Osteoblast (primary cell): ENCODE data around the gene DDOST. TPM values are rescaled to one million over a fixed set of nuclear protein-coding genes. Genes with fewer than 3 reads are reported as not detected.

ENCODE experiments used
- DNase-seq: peaks from one replicate; pipeline ENCODE4 v3.0.0; 2011; ENCODE audit warnings: low spot score, mixed read lengths; ENCODE audit not compliant: insufficient read length; ENCODE audit errors: missing footprints
- H2AFZ ChIP-seq: 2 replicates; pipeline ENCODE4 v1.6.0; 2011; ENCODE audit warnings: mild to moderate bottlenecking, low read length
- H3K27ac ChIP-seq: 2 replicates; pipeline ENCODE4 v1.5.1; 2011; ENCODE audit warnings: mild to moderate bottlenecking, low read depth, low read length, moderate library complexity
- H3K27me3 ChIP-seq: 2 replicates; pipeline ENCODE4 v1.6.0; 2012; ENCODE audit warnings: mild to moderate bottlenecking, control low read depth, inconsistent platforms, low read length, moderate library complexity; ENCODE audit not compliant: insufficient read depth
- H3K36me3 ChIP-seq: 2 replicates; pipeline ENCODE4 v1.5.1; 2011; ENCODE audit warnings: mild to moderate bottlenecking, low read length, control low read depth, moderate library complexity; ENCODE audit not compliant: insufficient read depth
- H3K4me1 ChIP-seq: 2 replicates; pipeline ENCODE4 v1.5.1; 2011; ENCODE audit warnings: mild to moderate bottlenecking, low read length, control low read depth, moderate library complexity; ENCODE audit not compliant: insufficient read depth
- H3K4me2 ChIP-seq: 2 replicates; pipeline ENCODE4 v1.6.0; 2011; ENCODE audit warnings: mild to moderate bottlenecking, low read length; ENCODE audit not compliant: insufficient read depth
- H3K4me3 ChIP-seq: fragments of 200-600 bp; sonication (generic); 3 replicates; pipeline ENCODE4 v1.5.1; 2012; ENCODE audit warnings: mild to moderate bottlenecking, low read length, inconsistent platforms; ENCODE audit not compliant: insufficient read depth
- H3K79me2 ChIP-seq: 2 replicates; pipeline ENCODE4 v1.6.0; 2012; ENCODE audit warnings: mild to moderate bottlenecking, low read length, control low read depth, inconsistent platforms; ENCODE audit not compliant: insufficient read depth
- H3K9me3 ChIP-seq: 2 replicates; pipeline ENCODE4 v1.5.1; 2011; ENCODE audit warnings: low read depth, low read length, control low read depth
- H4K20me1 ChIP-seq: 2 replicates; pipeline ENCODE4 v1.6.0; 2012; ENCODE audit warnings: mild to moderate bottlenecking, low read length, control low read depth; ENCODE audit not compliant: insufficient read depth
- total RNA-seq: library from RNA; depleted of rRNA; stranded (reverse); fragments of >200 nt; gene quantifications from 2 replicates; pipeline ENCODE4 v1.2.3, GENCODE V29; 2012
- TF ChIP-seq, protein P1 (sequence below): IDR thresholded peaks from 2 replicates; pipeline ENCODE4 v1.5.1; 2011; ENCODE audit warnings: mild to moderate bottlenecking, low read depth, low read length, moderate library complexity; ENCODE audit errors: extremely low read depth

Gene DDOST
- total RNA-seq, 1 donor: 291 TPM

GRCh38 chr1:20684651-20685050, 23.5 kb upstream of the DDOST start:
- Histone ChIP-seq H3K79me2 (no peaks in the 10 kb centered on the region), H3K27ac (no peak overlapping the region), H3K4me2 (no peak overlapping the region), H4K20me1 (no peaks in the 10 kb centered on the region), H3K4me3 (no peak overlapping the region), H3K9me3 (no peaks in the 10 kb centered on the region), H3K4me1 (no peaks in the 10 kb centered on the region), H2AFZ (no peak overlapping the region), H3K36me3 (no peaks in the 10 kb centered on the region), H3K27me3 (no peaks in the 10 kb centered on the region)
- TF ChIP-seq, protein P1, sequence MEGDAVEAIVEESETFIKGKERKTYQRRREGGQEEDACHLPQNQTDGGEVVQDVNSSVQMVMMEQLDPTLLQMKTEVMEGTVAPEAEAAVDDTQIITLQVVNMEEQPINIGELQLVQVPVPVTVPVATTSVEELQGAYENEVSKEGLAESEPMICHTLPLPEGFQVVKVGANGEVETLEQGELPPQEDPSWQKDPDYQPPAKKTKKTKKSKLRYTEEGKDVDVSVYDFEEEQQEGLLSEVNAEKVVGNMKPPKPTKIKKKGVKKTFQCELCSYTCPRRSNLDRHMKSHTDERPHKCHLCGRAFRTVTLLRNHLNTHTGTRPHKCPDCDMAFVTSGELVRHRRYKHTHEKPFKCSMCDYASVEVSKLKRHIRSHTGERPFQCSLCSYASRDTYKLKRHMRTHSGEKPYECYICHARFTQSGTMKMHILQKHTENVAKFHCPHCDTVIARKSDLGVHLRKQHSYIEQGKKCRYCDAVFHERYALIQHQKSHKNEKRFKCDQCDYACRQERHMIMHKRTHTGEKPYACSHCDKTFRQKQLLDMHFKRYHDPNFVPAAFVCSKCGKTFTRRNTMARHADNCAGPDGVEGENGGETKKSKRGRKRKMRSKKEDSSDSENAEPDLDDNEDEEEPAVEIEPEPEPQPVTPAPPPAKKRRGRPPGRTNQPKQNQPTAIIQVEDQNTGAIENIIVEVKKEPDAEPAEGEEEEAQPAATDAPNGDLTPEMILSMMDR: no peak
- peak; percentile 54 for DNase-seq

DNA sequence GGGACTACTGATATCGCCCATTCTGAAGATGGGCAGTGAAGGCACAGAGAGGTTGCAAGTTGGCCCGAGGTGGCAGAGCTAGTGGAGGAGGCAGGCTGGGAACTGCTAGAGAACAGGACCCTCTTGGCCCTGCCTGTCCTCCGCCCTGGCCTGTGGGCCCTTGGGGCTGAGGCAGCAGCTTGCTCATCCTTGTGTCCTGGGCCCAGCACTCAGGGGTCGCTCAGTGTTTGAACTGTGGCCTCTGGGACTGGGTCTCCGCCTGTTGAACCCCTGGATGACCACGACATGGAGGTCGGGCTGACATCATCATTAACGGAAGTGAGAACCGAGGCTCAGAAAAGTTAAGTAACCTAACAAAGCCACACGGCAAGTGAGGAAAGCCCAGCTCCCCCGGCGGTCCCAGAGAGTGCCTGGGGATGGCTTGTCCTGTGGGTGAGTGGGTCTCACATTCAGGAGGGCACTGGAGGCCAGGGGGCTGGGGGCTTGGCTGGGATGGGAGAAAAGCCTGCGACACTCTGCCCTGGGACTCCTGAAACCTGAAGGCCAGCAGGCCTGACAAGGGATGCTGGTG, 23.0 kb upstream of the DDOST start:
- DNase-seq: no peak

GRCh38 chr1:20683614-20684013, 22.4 kb upstream of the DDOST start:
- no peak overlapping the region for H3K4me3 ChIP-seq
- H3K9me3 ChIP-seq: no peaks in the 10 kb centered on the region
- H4K20me1 ChIP-seq: no peaks in the 10 kb centered on the region
- TF ChIP-seq, protein P1: no peak
- H3K27me3 ChIP-seq: no peaks in the 10 kb centered on the region
- H3K36me3 ChIP-seq: no peaks in the 10 kb centered on the region
- H3K79me2 ChIP-seq: no peaks in the 10 kb centered on the region
- DNase-seq: peak; percentile 42
- no peak overlapping the region for H3K27ac ChIP-seq
- no peak overlapping the region for H2AFZ ChIP-seq
- no peaks in the 10 kb centered on the region for H3K4me1 ChIP-seq
- H3K4me2 ChIP-seq: no peak overlapping the region

More for the DNA sequence above, 23.0 kb upstream of the DDOST start:
- Histone ChIP-seq H4K20me1 (no peaks in the 10 kb centered on the region), H3K79me2 (no peaks in the 10 kb centered on the region), H3K9me3 (no peaks in the 10 kb centered on the region), H3K4me2 (no peak overlapping the region), H3K4me1 (no peaks in the 10 kb centered on the region), H2AFZ (no peak overlapping the region), H3K4me3 (no peak overlapping the region), H3K36me3 (no peaks in the 10 kb centered on the region), H3K27ac (no peak overlapping the region), H3K27me3 (no peaks in the 10 kb centered on the region)
- TF ChIP-seq, protein P1: no peak

DNA sequence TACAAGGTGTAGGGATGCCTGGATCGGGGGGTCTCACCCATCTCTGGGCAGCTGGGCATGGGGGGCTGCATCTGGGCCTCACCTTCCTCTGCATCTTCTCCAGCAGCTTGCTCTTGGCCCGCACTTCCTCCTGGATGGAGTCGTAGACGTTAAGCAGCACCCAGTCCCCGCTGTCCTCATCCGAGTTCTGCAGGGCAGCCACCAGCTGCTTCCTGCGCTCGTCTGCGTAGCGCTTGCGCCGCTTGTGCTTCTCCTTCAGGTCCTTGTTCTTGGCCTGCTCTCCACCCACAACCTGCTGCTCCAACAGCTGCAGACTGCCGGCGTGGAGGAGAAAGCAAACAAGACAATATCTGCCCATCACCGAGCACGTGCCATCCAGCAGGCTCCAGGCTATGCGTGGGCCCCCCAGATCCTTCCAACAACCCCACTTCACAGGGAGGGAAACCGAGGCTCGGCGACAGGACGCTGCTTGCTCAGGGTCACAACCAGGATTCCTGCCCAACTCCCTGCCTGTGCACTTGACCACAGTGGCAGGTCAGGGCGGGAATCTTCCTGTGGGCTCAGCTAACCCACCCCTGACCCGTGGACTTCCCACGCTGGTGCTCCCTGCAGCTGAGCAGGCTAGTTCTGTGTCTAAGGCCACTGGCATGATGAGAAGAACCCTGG, 21.5 kb upstream of the DDOST start:
- H2AFZ ChIP-seq: no peak overlapping the region
- H3K79me2 ChIP-seq: no peaks in the 10 kb centered on the region
- no peak overlapping the region for H3K4me3 ChIP-seq

More for the DNA sequence above, 21.5 kb upstream of the DDOST start:
- DNase-seq: peak; percentile 58
- Histone ChIP-seq H3K27me3 (no peaks in the 10 kb centered on the region), H3K27ac (no peak overlapping the region), H3K36me3 (no peaks in the 10 kb centered on the region), H3K4me1 (no peaks in the 10 kb centered on the region), H3K4me2 (no peak overlapping the region), H4K20me1 (no peaks in the 10 kb centered on the region), H3K9me3 (no peaks in the 10 kb centered on the region)
- TF ChIP-seq, protein P1: no peak
